GM19455 (cell line): ENCODE results near the gene RUSF1.
A peak's percentile ranks its signal among the peaks of the same experiment; 100 is the strongest.
"Not testable (repeated sequence)": the region's sequence is repeated elsewhere in the genome, so short reads cannot be mapped to it uniquely, and the experiment has no call there.

Experiments
- ATAC-seq: cut with Tn5 transposase; IDR thresholded peaks from one replicate; pipeline ENCODE4 v1.9.1; 2021; ENCODE audit not compliant: unreplicated experiment

Gene RUSF1

DNA sequence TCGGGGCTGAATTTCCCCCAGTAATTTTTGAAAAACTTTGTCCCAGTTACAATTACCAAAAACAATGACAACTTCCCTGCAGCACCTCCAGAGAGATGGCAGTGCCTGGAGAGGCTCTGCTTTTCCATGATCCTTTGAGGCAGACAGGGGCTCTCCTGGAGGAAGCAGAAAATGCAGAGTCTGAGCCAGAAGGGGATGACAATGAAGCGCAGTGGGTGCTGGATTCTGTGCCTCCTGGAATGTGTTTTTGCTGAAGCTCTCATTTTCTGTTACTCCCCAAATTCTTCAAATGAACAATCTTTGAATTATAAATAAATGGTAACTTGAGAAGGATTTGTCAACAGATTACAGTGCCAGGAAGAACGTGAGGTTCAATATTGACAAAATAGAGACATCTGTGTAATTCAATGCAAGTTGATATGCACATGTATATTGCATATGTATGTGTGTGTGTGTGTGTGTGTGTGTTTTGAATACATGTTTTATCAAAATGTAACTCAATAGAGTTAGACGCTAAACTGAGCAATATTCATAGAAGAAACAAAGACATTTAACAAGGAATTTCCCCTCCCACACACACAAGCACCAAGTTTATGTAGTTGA, 9.7 kb upstream of the RUSF1 start:
- ATAC-seq = no peak

DNA sequence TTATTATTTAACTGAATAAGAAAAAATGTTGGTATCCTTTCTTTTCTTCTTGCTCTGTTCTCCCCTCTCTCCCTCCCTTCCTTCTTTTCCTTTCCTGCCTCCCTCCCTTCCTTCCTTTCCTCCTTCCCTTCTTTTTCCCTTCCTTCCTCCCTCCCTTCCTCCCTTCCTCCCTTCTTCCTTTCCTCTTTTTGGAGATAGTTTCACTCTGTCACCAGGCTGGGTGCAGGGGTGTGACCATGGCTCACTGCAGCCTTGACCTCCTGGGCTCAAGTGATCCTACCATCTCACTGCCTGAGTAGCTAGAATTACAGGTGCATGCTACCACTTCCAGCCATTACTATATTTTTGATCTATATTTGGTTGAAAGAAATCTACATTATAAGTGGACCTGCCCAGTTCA, 5.7 kb upstream of the RUSF1 start:
- ATAC-seq = no peak

DNA sequence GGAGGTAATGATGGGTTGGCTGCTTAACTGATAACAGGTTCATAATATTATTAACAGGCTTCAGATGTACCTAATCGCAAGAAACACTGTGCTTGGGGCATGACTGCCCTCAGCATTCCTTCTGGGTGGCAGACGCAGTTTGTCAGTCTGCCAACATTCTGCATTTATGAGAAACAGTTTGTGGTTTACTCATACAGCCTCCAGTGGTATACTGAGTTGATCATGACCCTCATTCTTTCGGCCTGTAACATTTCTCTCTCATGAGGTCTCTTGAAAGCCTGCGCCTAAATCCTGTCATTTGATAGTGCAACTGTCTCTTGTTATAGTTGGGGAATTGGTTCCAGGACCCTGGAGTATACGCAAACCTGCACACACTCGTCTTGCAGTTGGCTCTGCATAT, 4.9 kb upstream of the RUSF1 start:
- ATAC-seq = no peak

DNA sequence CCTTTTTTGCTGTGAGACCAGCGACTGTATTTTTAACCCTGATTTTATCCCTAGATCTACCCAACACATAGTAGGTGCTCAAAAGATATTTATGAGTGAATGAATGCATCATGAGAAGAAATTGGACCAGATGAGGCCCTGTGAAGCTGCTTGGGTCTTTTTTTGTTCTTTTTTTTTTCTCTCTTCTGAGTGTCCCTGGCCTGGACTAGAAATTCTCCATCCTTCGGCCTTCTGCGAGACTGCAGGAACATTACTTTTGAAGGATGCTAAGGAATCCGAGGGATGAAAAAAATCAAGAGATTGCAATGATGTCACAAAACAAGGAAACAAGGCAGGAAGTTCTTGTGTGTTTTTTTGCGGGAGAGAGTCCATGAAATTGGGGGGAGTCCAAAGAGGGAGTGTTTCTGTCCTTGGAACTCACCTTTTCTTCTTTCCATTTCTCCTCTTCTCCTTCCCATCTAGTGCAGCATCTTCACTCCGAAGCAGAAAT, 560 bp upstream of the RUSF1 start:
- no peak for ATAC-seq

DNA sequence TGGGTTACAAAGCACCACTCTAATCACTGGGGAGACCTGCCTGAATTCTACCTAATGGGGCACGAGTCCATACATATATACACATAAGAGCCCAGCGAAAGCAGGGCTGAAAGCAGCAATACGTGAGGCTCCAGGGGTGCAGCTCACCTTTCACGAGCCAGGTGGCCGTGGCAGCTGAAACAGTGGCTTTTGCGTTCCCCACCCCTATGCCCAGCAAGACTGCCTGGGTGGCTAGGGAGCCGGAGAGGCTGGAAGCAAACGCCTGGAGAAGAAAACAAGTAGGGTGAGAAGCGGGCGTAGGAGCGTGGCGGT, 618 bp downstream of the RUSF1 start:
- no peak for ATAC-seq

DNA sequence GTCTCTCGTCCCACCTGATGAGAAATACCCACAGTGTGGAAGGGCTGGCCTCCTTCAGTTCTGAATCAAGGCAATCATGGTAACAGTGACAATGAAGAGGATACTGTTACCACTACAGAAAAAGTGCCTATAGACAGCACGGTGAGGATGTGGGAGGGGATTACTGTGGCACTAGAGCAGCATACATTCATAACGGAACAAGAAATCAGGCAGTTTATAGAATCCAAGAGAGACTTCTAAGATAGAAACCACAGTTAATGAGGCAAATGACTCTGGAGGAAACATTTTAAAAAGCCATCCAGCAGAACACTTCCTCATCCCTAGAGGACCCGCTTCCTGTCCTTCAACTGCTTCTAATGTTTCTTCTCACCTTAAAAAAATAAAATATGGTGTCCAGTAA, 2.7 kb downstream of the RUSF1 start:
- ATAC-seq = no peak

DNA sequence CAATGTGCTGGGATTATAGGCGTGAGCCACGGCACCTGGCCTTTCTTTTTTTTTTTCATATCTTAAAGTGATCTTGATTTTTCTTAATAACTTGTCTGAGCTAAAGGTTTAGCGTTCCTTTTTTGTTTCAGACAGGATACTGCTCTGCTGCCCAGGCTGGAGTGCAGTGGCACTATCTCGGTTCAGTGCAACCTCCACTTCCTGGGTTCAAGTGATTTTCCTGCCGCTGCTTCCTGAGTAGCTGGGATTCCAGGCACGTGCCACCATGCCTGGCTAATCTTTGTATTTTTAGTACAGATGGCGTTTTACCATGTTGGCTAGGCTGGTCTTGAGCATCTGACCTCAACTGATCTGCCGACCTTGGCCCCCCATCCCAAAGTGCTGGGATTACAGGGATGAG, 4.0 kb downstream of the RUSF1 start:
- ATAC-seq = no peak

DNA sequence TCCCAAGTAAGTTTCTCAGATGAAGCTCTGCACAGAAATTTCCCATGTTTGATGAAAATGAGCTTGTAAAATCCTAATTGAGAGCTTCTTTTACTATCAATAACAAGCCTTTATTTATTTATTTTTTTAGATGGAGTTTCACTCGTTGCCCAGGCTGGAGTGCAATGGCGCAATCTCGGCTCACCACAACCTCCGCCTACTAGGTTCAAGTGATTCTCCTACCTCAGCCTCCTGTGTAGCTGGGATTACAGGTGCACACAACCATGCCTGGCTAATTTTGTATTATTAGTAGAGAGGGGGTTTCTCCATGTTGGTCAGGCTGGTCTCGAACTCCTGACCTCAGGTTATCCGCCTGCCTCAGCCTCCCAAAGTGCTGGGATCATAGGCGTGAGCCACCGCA, 4.6 kb downstream of the RUSF1 start:
- not testable (repeated sequence) for ATAC-seq

GRCh38 chr16:31502981-31503380, 5.2 kb downstream of the RUSF1 start:
- no peak for ATAC-seq

- ATAC-seq = no peak
Observed at GRCh38 chr16:31501966-31502348, 6.2 kb downstream of the RUSF1 start.

GRCh38 chr16:31501226-31501965, 6.8 kb downstream of the RUSF1 start:
- no peak for ATAC-seq

GRCh38 chr16:31499928-31500327, 8.3 kb downstream of the RUSF1 start:
- no peak for ATAC-seq

DNA sequence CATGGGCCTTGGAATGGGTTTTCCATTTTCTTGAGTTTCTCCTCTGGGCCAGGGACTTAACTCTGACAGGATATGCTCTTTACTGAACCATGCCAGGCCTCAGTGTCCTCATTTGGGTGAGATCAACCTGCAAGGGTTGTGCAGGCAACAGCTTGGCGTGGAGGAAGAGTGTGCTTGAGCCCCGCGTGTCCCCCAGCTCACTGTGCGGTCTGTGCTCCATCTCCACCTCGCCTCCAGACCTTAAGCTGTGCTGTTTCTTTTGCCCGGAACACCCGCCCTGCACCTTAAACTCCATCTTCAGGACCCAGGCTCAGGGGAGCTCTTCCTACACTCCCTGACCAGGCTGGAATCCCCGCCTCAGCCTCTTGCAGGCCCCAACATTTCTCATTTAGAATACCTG, 9.7 kb downstream of the RUSF1 start:
- no peak for ATAC-seq

DNA sequence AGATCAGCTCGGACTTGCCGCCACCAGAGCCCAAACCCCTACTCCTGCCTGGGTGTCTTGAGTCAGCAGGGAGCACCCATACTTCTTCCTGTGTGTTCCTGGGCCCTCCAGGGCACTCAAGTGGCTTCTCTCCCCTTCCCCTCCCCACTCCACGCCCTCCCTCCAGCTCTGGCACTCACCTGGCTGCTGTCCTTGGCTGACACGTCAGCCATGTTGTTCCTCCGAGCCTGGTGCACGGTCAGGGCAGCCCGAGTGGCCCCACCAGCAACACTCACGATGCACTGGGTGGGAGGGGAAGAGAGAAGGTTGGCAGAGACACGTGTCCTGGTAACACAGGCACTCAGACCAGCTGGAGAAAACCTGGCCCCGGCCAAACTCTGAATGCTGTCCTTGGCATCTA, 11.5 kb downstream of the RUSF1 start:
- ATAC-seq = no peak

- ATAC-seq = no peak
Observed at GRCh38 chr16:31493506-31494125, 14.6 kb downstream of the RUSF1 start.

- ATAC-seq = no peak
Observed at GRCh38 chr16:31491778-31492418, 16.3 kb downstream of the RUSF1 start.

- no peak for ATAC-seq
Observed at GRCh38 chr16:31489616-31490584, 18.3 kb downstream of the RUSF1 start.

DNA sequence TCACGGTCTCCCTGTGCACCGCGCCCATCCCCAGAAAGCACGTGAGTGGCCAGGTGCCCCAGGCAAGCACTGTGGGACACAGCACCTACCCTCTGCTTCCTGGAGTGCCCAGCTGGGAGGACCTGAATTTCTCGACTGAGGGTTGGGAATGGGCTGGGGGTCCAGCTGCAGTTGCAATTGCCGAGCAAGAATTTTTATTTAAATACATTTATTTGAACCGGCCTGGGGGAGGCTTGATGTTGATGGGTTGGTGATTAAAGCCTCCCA, 19.0 kb downstream of the RUSF1 start:
- no peak for ATAC-seq

DNA sequence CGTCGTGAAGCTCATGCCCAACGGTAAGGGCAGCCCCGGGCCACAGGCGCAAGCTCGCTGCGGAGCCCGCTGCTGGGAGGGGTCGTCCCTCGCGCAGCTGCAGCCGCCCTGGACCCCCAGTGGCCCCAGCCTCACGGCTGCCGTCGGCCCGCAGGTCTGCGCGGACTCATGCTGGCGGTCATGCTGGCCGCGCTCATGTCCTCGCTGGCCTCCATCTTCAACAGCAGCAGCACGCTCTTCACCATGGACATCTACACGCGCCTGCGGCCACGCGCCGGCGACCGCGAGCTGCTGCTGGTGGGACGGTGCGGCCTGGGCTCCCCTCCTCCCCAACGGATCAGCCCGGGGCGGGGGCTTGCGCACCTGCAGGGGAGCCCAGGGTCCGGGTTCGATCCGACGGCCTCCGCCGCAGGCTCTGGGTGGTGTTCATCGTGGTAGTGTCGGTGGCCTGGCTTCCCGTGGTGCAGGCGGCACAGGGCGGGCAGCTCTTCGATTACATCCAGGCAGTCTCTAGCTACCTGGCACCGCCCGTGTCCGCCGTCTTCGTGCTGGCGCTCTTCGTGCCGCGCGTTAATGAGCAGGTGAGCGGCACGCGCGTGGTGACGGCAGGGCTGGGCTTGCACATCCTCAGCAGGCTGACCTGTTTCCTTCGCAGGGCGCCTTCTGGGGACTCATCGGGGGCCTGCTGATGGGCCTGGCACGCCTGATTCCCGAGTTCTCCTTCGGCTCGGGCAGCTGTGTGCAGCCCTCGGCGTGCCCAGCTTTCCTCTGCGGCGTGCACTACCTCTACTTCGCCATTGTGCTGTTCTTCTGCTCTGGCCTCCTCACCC, 19.5 kb downstream of the RUSF1 start:
- ATAC-seq = no peak

DNA sequence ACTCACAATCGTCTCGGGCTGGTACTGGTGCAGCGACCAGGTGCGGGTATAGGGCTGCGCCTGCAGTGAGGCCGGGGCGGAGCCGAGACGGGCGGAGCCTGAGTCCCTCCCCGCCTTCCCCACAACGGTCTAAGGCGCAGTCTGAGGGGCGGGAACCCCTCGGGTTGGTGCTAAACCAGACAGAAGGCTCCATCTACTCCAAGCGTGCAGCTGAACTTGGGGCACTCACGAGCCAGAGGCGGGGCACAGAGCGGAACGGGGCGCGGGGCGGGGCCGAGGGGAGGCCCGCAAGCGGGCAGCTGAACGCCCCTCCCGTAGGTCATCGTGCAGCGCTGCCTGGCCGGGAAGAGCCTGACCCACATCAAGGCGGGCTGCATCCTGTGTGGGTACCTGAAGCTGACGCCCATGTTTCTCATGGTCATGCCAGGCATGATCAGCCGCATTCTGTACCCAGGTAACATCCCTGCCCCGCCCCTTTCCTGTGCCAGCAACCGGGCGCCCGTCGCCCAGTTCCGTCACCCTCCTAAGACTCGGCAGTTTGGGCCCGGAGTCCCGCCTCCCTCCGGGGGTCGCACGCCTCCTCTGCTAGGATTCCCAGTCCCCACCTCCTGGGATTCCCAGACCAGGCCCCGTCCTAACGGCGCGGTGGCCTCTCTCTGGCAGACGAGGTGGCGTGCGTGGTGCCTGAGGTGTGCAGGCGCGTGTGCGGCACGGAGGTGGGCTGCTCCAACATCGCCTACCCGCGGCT, 20.3 kb downstream of the RUSF1 start:
- ATAC-seq = peak; percentile 75
